Gastrocnemius medialis (tissue), 4 donors: Measurements from ENCODE around the gene CNNM2. TPM values are rescaled to one million over a fixed set of nuclear protein-coding genes. Genes with fewer than 3 reads are reported as not detected.

Experiments
- ATAC-seq, 2 donors: fragments of 150-250 bp; one replicate each; pipeline ENCODE4 v1.9.1; 2016
- DNase-seq, 2 donors: peaks; one replicate each; pipeline ENCODE4 v3.0.0-alpha.2; 2019
- H3K27ac ChIP-seq, 4 donors: fragments of 200-600 bp; sonication (generic); 1 replicate in 1 of 4; 2 replicates in 3 of 4; pipeline ENCODE4 v1.5.1; 2016 to 2018; ENCODE audit warnings: mild to moderate bottlenecking in 2 of 4, moderate library complexity in 1 of 4
- H3K27me3 ChIP-seq, 3 donors: fragments of 200-600 bp; sonication (generic) in 2 of 3; 1 replicate in 1 of 3; 2 replicates in 2 of 3; pipeline versions ENCODE4 v1.5.1 to v1.6.0; 2016 to 2019; ENCODE audit warnings: mild to moderate bottlenecking in 1 of 3, moderate library complexity in 1 of 3
- H3K36me3 ChIP-seq, 2 donors: fragments of 200-600 bp; sonication (generic) in 1 of 2; one replicate each; pipeline ENCODE4 v1.5.1; 2017 to 2018
- H3K4me1 ChIP-seq, 2 donors: fragments of 200-600 bp; sonication (generic) in 1 of 2; one replicate each; pipeline ENCODE4 v1.5.1; 2016 to 2017; ENCODE audit warnings: mild to moderate bottlenecking in 2 of 2
- H3K4me3 ChIP-seq, 4 donors: fragments of 200-600 bp; sonication (generic) in 3 of 4; 1 replicate in 1 of 4; 2 replicates in 3 of 4; pipeline ENCODE4 v1.5.1; 2016 to 2019; ENCODE audit warnings: mild to moderate bottlenecking in 2 of 4
- H3K9me3 ChIP-seq, 3 donors: fragments of 200-600 bp; sonication (generic) in 2 of 3; 1 replicate in 1 of 3; 2 replicates in 2 of 3; pipeline ENCODE4 v1.5.1; 2016 to 2019
- CTCF ChIP-seq, 5 experiments: fragments of 450-650 bp in 3 of 5; fragments of 200-600 bp in 2 of 5; sonication (generic) in 2 of 5; IDR thresholded peaks in 4 of 5; conservative IDR thresholded peaks in 1 of 5; 1 replicate in 4 of 5; 2 replicates in 1 of 5; pipeline ENCODE4 v1.5.1; 2016 to 2019; ENCODE audit warnings: antibody characterized with exemption in 5 of 5, mild to moderate bottlenecking in 3 of 5, moderate library complexity in 3 of 5
- POLR2A ChIP-seq, 2 donors: fragments of 450-650 bp; IDR thresholded peaks; one replicate each; pipeline ENCODE4 v1.6.1; 2017; ENCODE audit warnings: antibody characterized with exemption in 2 of 2, mild to moderate bottlenecking in 2 of 2, moderate library complexity in 2 of 2
- in situ Hi-C, 4 donors: fragments of 200-750 bp; cut with MboI; loops; one replicate each; pipeline versions ENCODE4 v1.15.0 to v1.8.0; 2017; ENCODE audit warnings: low sequenced_read_pairs in 4 of 4
- intact Hi-C: fragments of 100-400 bp; cut with DNase I; formaldehyde crosslinking; loops from one replicate; pipeline ENCODE4 v1.15.1; 2023; ENCODE audit warnings: low total_unique reads
- total RNA-seq, 4 donors: library from RNA; depleted of rRNA; stranded (reverse); fragments of >200 nt; gene quantifications; one replicate each; pipeline versions ENCODE4 v1.1.0 to v1.2.3, GENCODE V29; 2016

Gene CNNM2
- total RNA-seq, 4 donors from 2014 or later: 1.1 to 3.2 (median 2.0) TPM

GRCh38 chr10:103120546-103120945 is 202.5 kb downstream of the CNNM2 start:
- no peaks in the 10 kb centered on the region for H3K36me3 ChIP-seq
- intact Hi-C loops (loop anchor here (2.0 kb wide), 2 partner anchors 72 to 108 kb away; partner anchors contain the start of gene NT5C2), in situ Hi-C loops (loop anchor here in 2 of 4 donors (5.0 to 25.0 kb wide), 2 partner anchors 72 to 117 kb away; partner anchors contain the start of genes NT5C2 (in 1 of the 2) and RPEL1 (in 1 of the 2))
- no peaks in the 10 kb centered on the region for H3K9me3 ChIP-seq
- DNase-seq (no peak), ATAC-seq (peak; percentile 42 to 48)
- no peaks in the 10 kb centered on the region for H3K27me3 ChIP-seq
- H3K4me1 ChIP-seq: peaks cover 87 to 97% of the 10 kb centered on the region in 2 donors
- TF ChIP-seq POLR2A (IDR thresholded peaks at IDR 0.05): no peak
- no peak for TF ChIP-seq CTCF (IDR thresholded peaks at IDR 0.05 in 4 of 5, conservative IDR thresholded peaks at IDR 0.05 in 1 of 5)
- H3K4me3 ChIP-seq: peak overlapping the region in 2 of 4 donors; percentile 8 to 13
- peak overlapping the region; percentile 79 to 92 (median 86) for H3K27ac ChIP-seq

GRCh38 chr10:103120977-103121735 is 203.1 kb downstream of the CNNM2 start:
- H3K4me1 ChIP-seq: peaks cover 92 to 97% of the 10 kb centered on the region in 2 donors
- in situ Hi-C loops (loop anchor here in 2 of 4 donors (5.0 to 25.0 kb wide), 2 partner anchors 71 to 116 kb away; partner anchors contain the start of genes NT5C2 (in 1 of the 2) and RPEL1 (in 1 of the 2)), intact Hi-C loops (loop anchor here (2.0 kb wide), 2 partner anchors 72 to 108 kb away; partner anchors contain the start of gene NT5C2)
- DNase-seq (peak in 1 of 2 donors; percentile 42), ATAC-seq (peak; percentile 85 to 87)
- TF ChIP-seq POLR2A (IDR thresholded peaks at IDR 0.05): no peak
- no peak for TF ChIP-seq CTCF (IDR thresholded peaks at IDR 0.05 in 4 of 5, conservative IDR thresholded peaks at IDR 0.05 in 1 of 5)
- H3K27ac ChIP-seq: peak overlapping the region; percentile 79 to 92 (median 86)
- H3K36me3 ChIP-seq: no peaks in the 10 kb centered on the region
- H3K9me3 ChIP-seq: no peaks in the 10 kb centered on the region
- H3K4me3 ChIP-seq: peak overlapping the region in 1 of 4 donors; percentile 8
- no peaks in the 10 kb centered on the region for H3K27me3 ChIP-seq

- TF ChIP-seq POLR2A (IDR thresholded peaks at IDR 0.05): no peak
- TF ChIP-seq CTCF (IDR thresholded peaks at IDR 0.05 in 4 of 5, conservative IDR thresholded peaks at IDR 0.05 in 1 of 5): no peak
- ATAC-seq (no peak), DNase-seq (no peak)
- H3K36me3 ChIP-seq: no peaks in the 10 kb centered on the region
- H3K27ac ChIP-seq: peak overlapping the region; percentile 79 to 92 (median 86)
- intact Hi-C loops (no loop called here), in situ Hi-C loops (loop anchor here in 2 of 4 donors (5.0 to 25.0 kb wide), 2 partner anchors 69 to 114 kb away; partner anchors contain the start of genes NT5C2 (in 1 of the 2) and RPEL1 (in 1 of the 2))
- no peaks in the 10 kb centered on the region for H3K9me3 ChIP-seq
- no peaks in the 10 kb centered on the region for H3K27me3 ChIP-seq
- peaks cover 78% of the 10 kb centered on the region in 2 donors for H3K4me1 ChIP-seq
- no peak overlapping the region for H3K4me3 ChIP-seq
These were observed 205.4 kb downstream of the CNNM2 start for GRCh38 chr10:103123282-103124024.

- H3K36me3 ChIP-seq: no peaks in the 10 kb centered on the region
- ATAC-seq (no peak), DNase-seq (no peak)
- intact Hi-C loops (no loop called here), in situ Hi-C loops (loop anchor here in 2 of 4 donors (5.0 to 25.0 kb wide), 2 partner anchors 68 to 113 kb away; partner anchors contain the start of genes NT5C2 (in 1 of the 2) and RPEL1 (in 1 of the 2))
- H3K4me1 ChIP-seq: peaks cover 68 to 70% of the 10 kb centered on the region in 2 donors
- H3K4me3 ChIP-seq: no peak overlapping the region
- H3K9me3 ChIP-seq: no peaks in the 10 kb centered on the region
- TF ChIP-seq CTCF (IDR thresholded peaks at IDR 0.05 in 4 of 5, conservative IDR thresholded peaks at IDR 0.05 in 1 of 5): no peak
- no peak for TF ChIP-seq POLR2A (IDR thresholded peaks at IDR 0.05)
- no peaks in the 10 kb centered on the region for H3K27me3 ChIP-seq
- peak overlapping the region; percentile 79 to 92 (median 86) for H3K27ac ChIP-seq
These were observed 206.5 kb downstream of the CNNM2 start for GRCh38 chr10:103124420-103125096.
